ENCODE data around the gene GBE1. TPM values are rescaled to one million over a fixed set of nuclear protein-coding genes. Genes with fewer than 3 reads are reported as not detected.

GBE1 gene
- total and polyA plus RNA-seq, 9 of the 15 experiments (the other 6 are each of a cell fraction or from before 2014, with no cell fraction given), result 7.9 to 25.6 (median 13.1) TPM

DNA sequence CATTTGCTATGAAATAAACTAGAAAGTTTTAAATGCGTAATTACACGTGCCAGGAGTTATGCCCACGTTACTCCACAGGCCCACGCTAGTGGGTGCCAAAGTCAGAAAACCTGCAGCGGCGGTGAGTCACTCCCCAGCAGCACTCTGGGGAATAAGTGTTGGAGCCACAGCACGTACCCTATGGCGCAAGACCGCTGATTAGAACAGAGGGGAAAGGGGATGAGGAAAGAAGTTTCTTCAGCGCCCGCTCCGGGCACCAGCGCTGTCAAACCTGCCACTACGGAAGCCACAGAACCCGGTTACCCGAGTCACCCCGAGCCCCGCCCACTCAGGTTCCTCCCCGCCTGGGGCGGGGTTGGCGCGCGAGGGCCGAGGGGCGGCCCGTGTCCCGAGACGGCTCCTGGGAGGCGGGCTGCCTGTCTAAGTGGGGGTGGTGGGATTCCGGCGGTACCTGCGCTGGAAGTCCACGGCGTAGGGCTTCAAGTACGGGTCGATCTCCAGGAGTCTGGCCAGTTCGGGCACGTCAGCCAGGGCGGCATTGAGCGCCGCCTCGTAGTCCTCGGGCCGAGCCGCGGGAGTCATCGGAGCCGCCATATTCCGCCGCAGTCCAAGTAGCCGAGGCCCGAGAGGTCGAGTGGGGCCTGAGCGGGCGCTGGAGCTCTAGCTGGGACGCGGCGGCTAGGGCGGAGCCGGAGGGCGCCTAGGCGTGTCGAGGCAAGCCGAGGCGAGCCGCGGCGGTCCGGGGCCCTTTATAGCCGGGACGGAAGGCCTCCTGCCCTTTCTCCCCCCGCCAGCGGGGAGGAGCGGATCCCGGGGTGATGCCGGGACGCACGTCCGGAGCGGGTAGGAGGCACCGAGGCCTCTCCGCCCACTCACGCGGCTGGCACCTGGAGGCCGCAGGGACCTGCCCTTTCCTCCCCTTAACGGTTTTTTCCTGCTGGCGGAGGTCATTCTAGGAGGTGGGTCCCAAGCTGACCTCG lies at the start of gene GBE1 (continued):
- TF ChIP-seq, protein P1, sequence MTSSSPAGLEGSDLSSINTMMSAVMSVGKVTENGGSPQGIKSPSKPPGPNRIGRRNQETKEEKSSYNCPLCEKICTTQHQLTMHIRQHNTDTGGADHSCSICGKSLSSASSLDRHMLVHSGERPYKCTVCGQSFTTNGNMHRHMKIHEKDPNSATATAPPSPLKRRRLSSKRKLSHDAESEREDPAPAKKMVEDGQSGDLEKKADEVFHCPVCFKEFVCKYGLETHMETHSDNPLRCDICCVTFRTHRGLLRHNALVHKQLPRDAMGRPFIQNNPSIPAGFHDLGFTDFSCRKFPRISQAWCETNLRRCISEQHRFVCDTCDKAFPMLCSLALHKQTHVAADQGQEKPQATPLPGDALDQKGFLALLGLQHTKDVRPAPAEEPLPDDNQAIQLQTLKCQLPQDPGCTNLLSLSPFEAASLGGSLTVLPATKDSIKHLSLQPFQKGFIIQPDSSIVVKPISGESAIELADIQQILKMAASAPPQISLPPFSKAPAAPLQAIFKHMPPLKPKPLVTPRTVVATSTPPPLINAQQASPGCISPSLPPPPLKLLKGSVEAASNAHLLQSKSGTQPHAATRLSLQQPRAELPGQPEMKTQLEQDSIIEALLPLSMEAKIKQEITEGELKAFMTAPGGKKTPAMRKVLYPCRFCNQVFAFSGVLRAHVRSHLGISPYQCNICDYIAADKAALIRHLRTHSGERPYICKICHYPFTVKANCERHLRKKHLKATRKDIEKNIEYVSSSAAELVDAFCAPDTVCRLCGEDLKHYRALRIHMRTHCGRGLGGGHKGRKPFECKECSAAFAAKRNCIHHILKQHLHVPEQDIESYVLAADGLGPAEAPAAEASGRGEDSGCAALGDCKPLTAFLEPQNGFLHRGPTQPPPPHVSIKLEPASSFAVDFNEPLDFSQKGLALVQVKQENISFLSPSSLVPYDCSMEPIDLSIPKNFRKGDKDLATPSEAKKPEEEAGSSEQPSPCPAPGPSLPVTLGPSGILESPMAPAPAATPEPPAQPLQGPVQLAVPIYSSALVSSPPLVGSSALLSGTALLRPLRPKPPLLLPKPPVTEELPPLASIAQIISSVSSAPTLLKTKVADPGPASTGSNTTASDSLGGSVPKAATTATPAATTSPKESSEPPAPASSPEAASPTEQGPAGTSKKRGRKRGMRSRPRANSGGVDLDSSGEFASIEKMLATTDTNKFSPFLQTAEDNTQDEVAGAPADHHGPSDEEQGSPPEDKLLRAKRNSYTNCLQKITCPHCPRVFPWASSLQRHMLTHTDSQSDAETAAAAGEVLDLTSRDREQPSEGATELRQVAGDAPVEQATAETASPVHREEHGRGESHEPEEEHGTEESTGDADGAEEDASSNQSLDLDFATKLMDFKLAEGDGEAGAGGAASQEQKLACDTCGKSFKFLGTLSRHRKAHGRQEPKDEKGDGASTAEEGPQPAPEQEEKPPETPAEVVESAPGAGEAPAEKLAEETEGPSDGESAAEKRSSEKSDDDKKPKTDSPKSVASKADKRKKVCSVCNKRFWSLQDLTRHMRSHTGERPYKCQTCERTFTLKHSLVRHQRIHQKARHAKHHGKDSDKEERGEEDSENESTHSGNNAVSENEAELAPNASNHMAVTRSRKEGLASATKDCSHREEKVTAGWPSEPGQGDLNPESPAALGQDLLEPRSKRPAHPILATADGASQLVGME (CRISPR knock-in tag; IDR thresholded peaks at IDR 0.05), result no peak
- TF ChIP-seq PTTG1 (tag; IDR thresholded peaks at IDR 0.05; ENCODE audit: low read depth) (no peak), TEAD4 (IDR thresholded peaks at IDR 0.05; ENCODE audit: low read length) (peak; percentile 4; the same call in 1 of the 2 replicates), TEAD4 (CRISPR knock-in tag; IDR thresholded peaks at IDR 0.05; ENCODE audit: borderline replicate concordance) (no peak), ETV1 (tag; conservative IDR thresholded peaks at IDR 0.05; ENCODE audit: low read depth) (peak; percentile 88), KDM5B (IDR thresholded peaks at IDR 0.05; ENCODE audit: insufficient replicate concordance, low read depth, low read length) (peak; percentile 53), HMG20B (CRISPR knock-in tag; IDR thresholded peaks at IDR 0.05) (no peak), GATAD2B (IDR thresholded peaks at IDR 0.05; ENCODE audit: borderline replicate concordance) (no peak), POLR2AphosphoS5 (IDR thresholded peaks at IDR 0.05; ENCODE audit: control insufficient read depth, insufficient read depth, low read depth, low read length) (peak; percentile 59; the same call in 1 of the 2 replicates), SMARCC2 (IDR thresholded peaks at IDR 0.05; ENCODE audit: low read depth) (no peak), RFX5 (IDR thresholded peaks at IDR 0.05; ENCODE audit: low read depth, low read length) (no peak), RBM25 (IDR thresholded peaks at IDR 0.05; ENCODE audit: low read depth, low read length, severe bottlenecking) (no peak), NR2C2 (CRISPR knock-in tag; IDR thresholded peaks at IDR 0.05) (no peak), NR2C2 (tag; IDR thresholded peaks at IDR 0.05) (peak; percentile 82), ZNF316 (IDR thresholded peaks at IDR 0.05) (no peak), FOXJ3 (CRISPR knock-in tag; IDR thresholded peaks at IDR 0.05) (no peak)
- TF ChIP-seq, protein P2, sequence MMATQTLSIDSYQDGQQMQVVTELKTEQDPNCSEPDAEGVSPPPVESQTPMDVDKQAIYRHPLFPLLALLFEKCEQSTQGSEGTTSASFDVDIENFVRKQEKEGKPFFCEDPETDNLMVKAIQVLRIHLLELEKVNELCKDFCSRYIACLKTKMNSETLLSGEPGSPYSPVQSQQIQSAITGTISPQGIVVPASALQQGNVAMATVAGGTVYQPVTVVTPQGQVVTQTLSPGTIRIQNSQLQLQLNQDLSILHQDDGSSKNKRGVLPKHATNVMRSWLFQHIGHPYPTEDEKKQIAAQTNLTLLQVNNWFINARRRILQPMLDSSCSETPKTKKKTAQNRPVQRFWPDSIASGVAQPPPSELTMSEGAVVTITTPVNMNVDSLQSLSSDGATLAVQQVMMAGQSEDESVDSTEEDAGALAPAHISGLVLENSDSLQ (IDR thresholded peaks at IDR 0.05), result peak; percentile 5; the same call in 1 of the 2 replicates
- TF ChIP-seq, protein P3, sequence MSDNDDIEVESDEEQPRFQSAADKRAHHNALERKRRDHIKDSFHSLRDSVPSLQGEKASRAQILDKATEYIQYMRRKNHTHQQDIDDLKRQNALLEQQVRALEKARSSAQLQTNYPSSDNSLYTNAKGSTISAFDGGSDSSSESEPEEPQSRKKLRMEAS (CRISPR knock-in tag; IDR thresholded peaks at IDR 0.05), result peak; percentile 69; the same call in 1 of the 2 replicates
- TF ChIP-seq, protein P4, sequence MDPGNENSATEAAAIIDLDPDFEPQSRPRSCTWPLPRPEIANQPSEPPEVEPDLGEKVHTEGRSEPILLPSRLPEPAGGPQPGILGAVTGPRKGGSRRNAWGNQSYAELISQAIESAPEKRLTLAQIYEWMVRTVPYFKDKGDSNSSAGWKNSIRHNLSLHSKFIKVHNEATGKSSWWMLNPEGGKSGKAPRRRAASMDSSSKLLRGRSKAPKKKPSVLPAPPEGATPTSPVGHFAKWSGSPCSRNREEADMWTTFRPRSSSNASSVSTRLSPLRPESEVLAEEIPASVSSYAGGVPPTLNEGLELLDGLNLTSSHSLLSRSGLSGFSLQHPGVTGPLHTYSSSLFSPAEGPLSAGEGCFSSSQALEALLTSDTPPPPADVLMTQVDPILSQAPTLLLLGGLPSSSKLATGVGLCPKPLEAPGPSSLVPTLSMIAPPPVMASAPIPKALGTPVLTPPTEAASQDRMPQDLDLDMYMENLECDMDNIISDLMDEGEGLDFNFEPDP (CRISPR knock-in tag; IDR thresholded peaks at IDR 0.05), result no peak
